DND-41 (cell line): ENCODE data around the gene COL23A1.

ENCODE experiments used
- EZH2 ChIP-seq: IDR thresholded peaks from 3 replicates; pipeline ENCODE4 v1.6.1; 2012; ENCODE audit warnings: borderline replicate concordance, low read depth, mild to moderate bottlenecking, moderate library complexity, low read length, inconsistent platforms; ENCODE audit not compliant: severe bottlenecking
- TF ChIP-seq, protein P1 (sequence below): IDR thresholded peaks from 2 replicates; pipeline ENCODE4 v1.5.1; 2012; ENCODE audit warnings: borderline replicate concordance, low read length, moderate library complexity, mild to moderate bottlenecking; ENCODE audit not compliant: poor library complexity, severe bottlenecking; ENCODE audit errors: extremely low read depth

DNA sequence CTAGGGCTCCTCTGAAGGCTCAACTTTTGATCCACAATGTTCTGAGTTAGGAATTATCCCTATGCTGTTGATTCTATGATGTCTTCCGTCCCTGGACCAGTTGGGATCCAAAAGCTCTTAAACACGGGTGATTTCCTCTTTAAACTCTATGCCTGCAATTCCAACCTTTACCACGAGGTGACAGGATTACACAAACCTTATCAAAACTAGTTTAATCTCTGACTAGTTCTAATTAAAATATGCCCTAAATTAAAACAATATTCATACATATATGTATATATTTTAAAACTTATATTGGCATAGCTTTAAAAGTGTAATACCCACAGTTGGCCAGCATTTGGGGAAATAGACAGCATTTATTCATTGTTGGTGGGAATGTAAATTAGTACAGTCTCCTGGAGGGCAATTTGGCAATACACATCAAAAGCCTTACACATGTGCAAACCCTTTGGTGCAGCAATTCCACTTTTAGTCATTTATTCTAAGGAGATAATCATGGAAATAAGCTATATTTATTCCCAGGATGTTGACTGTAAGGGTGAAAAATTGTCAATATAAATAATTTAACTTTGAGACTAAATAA lies 306.0 kb downstream of the COL23A1 start:
- TF ChIP-seq, protein P1, sequence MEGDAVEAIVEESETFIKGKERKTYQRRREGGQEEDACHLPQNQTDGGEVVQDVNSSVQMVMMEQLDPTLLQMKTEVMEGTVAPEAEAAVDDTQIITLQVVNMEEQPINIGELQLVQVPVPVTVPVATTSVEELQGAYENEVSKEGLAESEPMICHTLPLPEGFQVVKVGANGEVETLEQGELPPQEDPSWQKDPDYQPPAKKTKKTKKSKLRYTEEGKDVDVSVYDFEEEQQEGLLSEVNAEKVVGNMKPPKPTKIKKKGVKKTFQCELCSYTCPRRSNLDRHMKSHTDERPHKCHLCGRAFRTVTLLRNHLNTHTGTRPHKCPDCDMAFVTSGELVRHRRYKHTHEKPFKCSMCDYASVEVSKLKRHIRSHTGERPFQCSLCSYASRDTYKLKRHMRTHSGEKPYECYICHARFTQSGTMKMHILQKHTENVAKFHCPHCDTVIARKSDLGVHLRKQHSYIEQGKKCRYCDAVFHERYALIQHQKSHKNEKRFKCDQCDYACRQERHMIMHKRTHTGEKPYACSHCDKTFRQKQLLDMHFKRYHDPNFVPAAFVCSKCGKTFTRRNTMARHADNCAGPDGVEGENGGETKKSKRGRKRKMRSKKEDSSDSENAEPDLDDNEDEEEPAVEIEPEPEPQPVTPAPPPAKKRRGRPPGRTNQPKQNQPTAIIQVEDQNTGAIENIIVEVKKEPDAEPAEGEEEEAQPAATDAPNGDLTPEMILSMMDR: peak; percentile 81
- TF ChIP-seq EZH2: no peak
